GM18861 (cell line): ENCODE measurements around the gene CELF2.

Experiments
- ATAC-seq: cut with Tn5 transposase; IDR thresholded peaks from one replicate; pipeline ENCODE4 v1.9.1; 2021; ENCODE audit not compliant: unreplicated experiment

The CELF2 gene

DNA sequence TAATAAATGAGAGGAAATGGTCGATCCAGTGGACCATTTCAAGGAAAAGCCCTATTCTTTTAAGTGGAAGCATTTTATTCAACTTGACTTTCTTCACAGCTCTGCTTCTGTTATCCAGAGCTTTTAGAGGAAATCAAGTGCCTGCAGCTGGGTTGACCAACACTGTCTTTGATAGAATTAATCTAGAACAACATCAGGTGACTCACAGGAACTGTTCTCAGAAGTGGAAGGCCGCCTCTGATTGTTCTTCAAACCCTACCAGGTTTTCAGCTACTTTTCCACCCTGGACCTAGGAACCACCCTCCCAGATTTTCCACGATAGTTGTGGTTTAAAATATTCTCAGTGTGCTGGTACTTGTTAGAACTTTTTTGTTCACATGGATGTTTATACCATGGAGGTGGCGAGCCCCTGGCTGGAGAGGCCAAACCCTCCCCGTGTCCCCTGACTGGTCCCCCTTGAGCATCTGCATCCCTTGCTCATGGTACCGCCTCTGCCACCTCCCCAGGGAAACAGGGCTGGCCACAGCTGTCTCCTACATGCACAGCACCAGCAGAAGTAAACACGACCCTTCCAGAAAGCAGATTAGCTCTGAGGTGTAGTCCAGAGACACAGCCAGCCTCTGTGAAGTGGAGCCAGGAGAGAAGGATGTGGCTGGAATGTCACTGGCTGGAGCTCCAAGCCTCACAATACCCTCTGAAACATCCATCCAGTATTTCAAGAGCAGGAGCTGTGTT, 300.4 kb downstream of the CELF2 start:
- ATAC-seq: no peak

DNA sequence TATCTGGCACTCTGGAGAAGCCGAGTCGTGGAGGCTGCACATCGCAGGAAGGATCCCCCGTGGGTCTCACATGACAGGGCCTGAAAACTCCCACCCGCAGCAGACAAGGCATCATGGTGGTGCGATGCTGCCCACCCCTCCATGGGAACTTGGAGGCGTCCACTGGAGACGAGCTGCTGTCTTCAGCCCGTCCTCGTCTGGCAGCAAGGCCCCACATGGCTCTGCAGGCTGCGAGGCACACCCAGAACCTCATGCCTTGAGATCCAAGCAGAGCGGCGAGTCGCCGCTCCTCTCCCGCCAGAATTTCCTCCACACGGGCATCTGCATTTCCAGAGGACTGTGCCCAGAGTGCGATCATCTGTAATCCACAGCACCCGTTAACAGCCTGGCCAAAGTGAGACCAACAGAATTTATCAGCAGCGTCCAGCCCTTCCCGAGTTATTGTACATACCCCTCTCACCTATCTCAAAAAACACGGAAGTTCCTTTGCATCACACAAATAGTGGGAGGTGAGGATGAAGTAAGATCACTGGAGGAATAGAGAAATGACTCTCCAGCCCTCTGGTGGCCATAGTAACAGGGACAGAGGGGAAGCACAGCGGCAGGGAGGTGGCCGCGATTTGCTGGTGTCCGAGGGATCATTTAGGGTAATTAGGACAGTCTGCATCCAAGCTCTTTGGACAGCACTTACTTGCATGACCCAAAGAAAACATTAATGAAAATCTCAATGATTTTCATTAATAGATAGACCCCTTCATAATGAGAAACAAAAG, 301.3 kb downstream of the CELF2 start:
- no peak for ATAC-seq

DNA sequence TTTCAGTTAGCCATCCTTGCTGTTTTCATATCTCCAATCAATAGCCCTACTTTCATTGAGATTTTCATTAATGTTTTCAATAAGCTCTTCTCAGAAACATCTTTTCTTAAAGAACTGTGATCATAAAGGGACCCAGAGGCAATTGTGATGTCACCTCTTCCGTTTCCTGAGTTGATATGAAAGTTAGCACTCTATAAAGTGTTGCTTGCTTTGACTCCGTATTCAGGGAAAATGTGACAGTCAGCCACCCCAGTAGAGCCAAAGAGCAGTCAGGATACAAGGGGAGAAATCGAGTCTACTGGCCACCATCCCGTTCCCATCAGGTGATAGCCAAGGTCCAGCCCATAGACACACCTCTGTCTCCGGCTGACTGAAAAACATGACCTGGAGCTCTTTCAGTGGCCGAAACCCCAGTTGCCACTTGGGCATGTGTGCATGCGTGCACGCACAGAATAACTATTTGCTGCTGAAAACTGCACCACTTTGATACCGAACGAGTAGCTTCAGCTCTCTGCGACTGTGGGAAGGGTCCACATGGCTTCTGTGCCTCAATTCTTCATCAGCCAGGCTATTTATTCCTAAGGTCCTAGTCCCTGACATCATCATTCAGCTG, 302.4 kb downstream of the CELF2 start:
- no peak for ATAC-seq

DNA sequence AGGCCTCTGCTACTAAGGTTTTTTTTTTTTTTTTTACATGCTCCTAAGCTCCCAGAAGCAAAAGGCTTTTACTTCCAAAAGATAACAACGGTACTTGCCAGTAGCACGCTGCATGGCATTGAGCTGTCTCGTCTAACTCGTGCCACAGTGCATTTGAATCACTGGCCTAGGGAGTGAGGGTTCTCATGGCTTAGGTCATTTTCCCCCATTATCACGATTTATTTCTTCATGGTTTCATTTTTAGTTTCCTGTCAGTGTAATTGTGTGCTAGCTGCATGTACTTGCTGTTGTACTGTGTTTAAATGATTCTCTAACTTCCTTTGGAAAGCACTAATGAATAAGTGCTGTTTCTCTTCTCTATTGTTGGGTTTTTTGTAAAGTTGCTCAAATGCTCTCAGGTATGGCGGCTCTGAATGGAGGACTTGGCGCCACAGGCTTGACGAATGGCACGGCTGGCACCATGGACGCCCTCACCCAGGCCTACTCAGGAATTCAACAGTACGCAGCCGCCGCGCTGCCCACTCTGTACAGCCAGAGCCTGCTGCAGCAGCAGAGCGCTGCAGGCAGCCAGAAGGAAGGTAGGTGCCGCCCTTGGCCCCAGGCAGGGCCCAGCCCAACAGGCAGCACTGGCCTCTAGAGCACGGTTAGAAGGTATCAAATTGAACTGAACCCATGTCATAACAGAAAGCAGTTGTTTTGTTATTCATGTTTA, 303.3 kb downstream of the CELF2 start:
- ATAC-seq: no peak

DNA sequence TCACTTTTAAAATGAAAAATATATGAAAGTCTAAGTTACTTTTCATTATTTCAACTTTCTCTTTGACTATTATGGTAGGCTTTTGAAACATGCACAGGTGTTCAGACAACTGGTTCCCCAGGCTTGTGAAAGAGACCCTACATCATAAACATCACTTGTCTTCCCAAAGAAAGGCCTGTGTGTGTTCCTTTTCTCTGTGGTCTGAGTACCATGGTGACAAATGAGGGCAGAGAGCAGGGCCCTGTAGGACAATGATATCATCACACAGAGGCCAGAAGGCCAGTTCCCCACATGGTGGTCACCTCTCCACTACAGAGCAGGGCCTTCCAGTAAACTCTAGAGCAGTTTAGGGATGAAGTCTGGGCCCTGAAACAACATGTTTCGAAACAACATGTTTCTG, 305.0 kb downstream of the CELF2 start:
- no peak for ATAC-seq

DNA sequence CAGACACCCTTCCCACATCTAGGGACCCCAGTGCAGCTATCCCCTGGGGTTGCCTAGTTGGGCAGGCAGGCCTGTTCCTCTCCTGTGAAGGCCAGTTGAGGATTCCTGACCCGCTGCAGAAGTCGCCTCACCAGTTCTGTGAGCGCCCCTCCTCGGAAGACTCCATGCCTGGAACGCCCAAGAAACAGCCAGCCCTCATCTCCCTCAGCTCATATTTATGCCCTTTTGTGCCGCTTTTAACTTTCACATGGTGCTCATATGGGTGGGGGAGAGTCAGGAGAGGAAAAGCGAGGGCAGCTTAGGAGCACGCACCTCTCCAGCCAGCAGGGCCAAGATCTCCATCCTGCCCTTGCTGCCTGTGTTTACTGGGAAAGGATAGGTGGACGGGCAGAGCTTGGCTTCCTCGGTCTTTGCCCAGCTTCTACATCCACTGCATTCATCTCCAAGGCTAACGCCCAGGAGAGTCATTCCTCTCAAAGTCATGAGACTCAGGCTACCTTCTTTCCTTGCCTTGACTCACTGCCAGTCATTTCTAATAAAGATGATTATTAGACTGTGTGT, 307.2 kb downstream of the CELF2 start:
- ATAC-seq: no peak

DNA sequence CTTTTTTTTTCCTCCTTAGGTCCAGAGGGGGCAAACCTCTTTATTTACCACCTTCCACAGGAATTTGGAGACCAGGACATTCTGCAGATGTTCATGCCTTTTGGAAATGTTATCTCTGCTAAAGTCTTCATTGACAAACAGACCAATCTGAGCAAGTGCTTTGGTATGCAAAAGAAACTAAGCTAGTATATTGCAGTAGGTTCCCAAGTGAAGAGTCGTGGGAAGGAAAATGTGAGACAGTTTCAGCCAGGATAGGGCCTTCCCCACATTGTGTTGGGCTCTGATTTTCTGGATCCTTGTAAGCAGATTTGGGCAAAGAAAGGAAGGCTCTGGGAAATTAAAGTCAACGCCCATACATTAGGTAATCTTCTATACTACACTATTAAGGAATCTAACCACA, 308.1 kb downstream of the CELF2 start:
- ATAC-seq: no peak

DNA sequence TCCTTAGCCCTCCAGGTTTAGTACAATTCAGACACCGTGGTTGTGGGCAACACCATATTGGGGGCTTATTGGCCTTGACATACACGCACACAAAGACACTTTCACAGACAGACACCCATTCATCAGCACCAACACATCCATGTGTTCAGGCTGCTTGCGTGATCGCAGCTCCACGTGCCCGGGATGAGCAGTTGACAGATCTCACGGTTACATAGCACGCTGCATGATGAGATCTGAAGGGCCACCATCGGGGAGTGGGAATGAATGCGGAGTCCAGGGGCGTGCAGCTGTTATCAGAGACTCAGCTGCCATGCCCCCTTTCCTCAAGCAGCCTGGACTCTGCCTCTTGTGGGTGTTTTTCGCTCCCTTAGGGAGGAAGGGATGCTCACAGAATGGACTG, 308.6 kb downstream of the CELF2 start:
- no peak for ATAC-seq

DNA sequence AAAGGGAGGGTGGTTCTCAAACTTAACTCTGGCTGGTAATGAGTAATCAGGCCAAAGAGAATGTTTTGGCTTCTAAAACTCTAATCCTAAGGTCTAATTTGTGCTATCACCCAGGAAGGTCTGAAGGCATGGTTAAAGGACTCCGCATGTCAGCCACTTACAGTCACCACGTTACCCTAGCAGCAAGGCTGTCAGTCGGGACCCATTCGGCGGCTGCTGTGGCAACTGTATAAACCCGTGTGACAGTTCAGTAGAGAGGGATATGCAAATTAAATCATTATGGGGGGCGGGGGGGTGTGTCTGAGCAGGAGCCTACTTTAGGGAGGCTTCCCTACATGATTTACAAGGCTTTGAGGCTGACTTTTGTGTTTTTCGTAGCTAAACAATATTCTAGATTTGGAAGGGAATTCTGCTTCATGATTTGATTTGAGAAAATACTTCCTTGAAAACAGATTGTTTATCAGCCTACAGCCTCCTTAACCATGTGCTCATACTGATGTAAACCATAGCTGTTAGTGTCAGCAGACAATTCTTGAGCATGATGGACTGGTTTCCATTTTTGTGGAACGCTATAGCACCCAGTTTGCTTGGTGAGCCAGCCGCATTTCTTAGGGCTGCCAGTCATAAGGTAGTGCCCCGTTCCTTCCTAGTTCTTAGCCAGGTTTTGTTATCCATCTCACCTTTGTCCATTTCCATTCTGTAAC, 309.4 kb downstream of the CELF2 start:
- ATAC-seq: no peak

DNA sequence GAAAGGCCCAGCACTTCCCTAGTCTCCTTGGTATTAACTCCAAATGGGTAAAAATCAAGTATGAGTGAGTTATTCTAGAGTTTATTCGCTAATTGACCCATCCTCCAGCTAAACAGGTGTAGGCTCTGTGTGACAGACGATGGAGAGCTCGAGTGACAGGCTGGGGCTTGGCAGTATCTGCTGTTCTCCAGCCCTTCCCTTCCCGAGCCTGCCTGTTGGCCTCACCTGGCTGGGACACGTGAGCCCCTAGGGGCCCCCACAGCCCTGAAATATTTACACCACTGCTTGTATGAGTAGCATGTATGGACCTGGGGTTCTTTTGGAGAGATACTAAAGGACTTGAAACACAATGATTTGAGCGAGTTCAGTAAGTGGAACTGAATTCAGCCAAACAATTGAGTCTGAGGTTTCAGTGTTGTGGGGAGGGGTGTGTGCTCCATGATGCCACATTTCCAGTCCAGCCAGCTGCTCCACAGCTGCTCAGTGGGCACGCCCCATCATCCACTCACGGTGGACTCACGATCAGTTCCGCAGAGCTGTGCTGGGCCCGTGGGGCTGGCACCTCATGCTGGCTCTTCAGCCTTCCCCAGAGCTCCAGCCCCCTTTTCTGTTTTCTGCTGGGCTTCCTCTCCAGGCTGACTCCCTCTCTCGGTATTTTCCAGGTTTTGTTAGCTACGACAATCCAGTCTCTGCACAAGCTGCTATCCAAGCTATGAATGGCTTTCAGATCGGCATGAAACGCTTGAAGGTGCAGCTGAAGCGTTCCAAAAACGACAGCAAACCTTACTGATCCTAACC, 310.8 kb downstream of the CELF2 start:
- ATAC-seq: no peak

DNA sequence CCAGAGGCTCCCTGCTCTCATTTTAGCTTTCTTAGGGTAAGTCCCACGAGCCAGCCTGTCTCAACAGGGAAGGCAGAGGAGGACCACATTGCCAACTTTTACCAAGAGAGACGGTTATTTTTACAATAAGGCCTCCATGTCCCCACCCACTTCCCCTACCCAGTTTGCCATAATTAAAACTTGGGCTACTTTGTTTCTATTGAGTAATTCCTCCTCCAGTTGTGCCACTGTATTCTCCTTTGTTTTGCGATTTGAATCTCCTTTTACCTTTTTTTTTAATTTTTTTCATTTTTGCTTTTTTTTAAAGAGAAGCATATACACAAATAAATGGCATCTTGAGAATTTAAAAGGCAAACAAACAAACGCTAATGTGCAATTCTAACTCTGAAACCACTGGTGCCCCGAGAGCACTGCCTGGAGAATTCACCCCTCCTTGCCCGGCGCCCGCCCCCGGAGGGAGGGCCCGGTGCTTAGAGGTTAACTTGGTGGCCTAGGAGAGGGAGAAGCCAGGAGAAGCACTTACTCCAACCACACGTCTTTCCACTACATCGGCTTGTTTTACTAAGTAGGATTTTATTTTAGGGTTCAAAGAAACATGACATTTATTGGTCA, 311.5 kb downstream of the CELF2 start:
- ATAC-seq: no peak

DNA sequence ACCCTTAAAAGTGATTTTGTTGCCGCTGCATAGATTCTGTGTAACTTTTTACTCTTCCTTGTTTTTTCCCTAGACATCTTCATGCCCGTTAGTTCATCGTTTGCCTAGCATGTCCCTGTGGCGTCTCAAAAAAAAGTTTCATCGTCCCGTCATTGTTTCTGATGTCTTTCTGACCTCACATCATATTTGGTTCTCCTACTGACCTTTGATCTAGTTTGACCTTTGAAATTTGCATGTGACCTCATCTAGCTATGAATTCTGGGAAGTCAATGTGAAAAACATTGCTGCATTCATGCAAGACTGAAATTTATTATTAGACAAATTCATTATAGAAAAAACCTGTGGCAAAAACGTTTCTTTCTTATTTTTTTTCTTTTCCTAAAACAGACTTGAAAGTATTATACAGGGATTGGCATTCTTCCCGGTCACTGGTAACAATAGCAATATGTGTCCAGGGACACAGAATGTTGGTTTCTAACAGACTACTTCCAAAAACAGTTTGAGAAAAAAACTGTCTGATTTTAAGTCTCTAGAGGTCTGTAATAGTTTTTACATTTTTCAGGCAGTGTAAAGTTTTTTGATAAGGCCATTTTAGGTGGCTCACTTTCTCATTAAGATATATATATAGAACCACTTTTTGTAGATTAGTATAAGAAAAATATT, 312.8 kb downstream of the CELF2 start:
- no peak for ATAC-seq

DNA sequence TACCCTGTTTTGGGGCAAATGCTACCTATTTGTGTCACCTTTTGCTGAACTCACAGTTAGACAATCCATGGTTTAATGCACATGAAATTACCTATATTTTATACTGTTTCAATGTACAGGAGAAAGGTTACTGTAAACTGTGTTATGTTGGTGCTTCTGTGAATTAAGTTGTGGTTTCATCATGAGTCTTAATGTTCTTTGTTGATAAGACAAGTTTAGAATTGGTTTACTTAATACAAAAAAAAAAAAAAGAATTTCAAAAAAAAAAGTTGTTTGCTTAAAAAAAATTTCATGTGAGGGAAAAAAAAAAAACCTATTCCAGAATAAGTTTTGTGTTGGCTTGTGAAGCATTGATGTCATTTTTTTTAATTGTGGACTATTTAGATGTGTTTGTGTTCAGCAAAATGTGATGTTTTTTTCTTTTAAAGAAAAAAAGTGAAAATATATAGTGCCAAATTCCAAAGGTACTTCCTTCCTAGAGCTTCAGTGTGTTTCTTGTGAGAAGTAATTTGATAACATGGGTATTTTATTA, 313.4 kb downstream of the CELF2 start:
- ATAC-seq: no peak

DNA sequence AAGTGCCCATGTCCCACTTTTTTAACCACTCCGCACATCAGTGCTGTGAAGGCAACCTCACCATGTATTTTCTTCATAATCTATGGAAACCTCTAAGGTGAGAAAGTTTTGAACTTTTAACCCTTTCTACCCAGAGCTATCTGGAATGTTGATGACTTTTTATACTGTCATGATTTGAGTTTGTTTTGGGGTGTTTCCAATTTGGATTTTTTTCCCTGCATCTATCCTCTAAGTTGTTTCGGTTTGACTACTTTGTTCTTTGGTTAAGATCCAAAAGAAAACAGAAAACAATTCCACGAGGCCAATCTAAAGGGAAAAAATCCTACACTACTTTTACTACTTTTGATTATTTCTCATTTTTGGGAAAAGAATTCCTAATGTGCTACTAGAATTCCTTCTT, 314.1 kb downstream of the CELF2 start:
- no peak for ATAC-seq

DNA sequence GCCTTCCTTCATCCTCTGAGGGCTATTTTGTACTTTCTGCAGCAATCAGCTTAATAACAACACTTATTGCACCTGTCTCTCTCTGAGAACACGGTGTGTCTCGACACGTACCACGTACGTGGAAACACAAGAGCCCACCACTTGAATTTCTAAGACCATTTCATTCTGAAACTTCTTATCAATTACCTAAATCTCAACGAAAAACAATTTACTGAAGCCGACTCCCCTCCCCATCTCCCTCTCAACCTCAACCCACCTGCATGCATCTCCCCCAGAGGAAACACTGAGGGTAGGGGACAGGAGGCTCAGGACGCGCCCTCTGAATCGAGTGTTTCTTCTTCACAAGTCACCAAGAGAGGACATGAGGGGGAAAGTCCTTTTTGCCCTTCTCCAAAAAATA, 315.2 kb downstream of the CELF2 start:
- ATAC-seq: no peak

DNA sequence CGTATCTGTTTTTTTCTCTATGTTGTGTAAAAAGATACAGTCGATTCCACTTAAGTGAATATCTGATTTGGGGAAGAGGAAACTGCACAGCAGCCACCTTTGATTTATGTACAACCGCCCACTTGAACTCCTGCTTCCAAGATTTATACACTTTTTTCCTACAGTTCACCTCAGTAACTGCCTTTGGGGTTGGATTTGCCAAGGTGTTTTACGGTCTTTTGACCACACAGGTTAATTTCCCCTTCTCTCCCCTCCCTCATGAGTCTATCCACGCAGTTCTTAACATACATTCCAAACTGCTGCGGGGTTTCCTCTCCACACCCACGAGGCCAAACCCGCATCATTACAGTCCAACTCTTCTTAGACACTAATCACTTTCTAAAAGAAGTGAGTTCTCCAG, 316.8 kb downstream of the CELF2 start:
- no peak for ATAC-seq

DNA sequence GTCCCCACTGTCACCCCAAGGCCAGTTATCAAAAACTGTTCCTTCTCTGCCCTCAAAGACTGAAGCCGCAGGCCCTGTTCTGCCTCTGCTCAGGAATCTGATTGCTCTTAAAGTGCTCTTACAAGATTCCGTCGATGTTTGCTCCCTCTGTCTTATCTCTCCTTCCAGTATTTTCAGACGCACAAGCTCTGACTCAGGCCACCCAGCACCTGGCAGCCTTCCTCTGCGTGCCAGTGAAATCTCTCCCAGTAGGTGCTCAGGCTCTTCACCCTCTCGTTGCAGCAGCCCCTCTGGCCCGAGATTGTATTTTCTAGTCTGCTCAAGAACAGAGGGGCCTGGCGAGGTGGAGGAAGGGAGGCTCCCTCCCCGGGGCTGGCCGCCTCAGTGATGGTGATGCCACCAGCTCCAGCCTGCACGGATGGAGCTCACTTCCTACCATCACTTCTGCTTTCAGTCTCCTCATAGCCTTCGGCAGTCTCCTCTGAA, 317.5 kb downstream of the CELF2 start:
- ATAC-seq: no peak

DNA sequence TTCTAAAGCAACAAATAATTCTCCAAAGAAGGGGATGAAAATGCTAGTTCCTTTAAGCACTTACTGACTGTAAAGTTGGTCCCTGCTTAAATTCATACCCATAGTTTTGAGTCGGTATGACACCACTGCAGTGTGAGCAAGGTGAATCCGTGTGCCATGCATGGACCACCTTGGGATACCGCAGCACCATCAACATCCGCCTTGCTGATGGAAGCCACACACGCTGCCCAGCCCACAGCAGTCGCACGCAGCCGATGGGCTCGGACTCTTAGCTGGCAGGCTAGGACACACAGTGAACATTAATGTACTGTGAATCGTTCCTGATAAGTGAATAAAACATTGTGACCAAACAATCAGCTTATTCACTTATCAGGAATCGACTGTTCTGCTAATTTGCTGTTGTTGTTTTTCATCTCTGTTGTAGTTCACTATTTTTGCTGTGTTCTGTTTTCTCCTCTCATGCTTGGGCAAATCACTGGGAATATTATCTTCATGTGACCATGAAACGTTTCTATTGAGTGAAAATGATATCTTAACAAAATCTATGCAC, 318.3 kb downstream of the CELF2 start:
- ATAC-seq: no peak
